Neural cell (in vitro differentiated cells): ENCODE results near the gene SPRYD7.

Experiments used
- EP300 ChIP-seq: fragments of 450-650 bp; conservative IDR thresholded peaks from 2 replicates; pipeline ENCODE4 v1.6.1; 2014; ENCODE audit warnings: antibody characterized with exemption, mild to moderate bottlenecking, moderate library complexity; ENCODE audit not compliant: poor library complexity, severe bottlenecking
- EZH2 ChIP-seq: fragments of 200-600, 300-800 bp; shearing (Covaris generic), sonication (generic); IDR thresholded peaks from 2 replicates; pipeline ENCODE4 v1.6.1; 2014; ENCODE audit warnings: antibody characterized with exemption, low read length, borderline replicate concordance, mild to moderate bottlenecking; ENCODE audit not compliant: insufficient read depth, poor library complexity, severe bottlenecking
- MXI1 ChIP-seq: fragments of 450-650 bp; conservative IDR thresholded peaks from 2 replicates; pipeline ENCODE4 v1.6.1; 2014; ENCODE audit warnings: antibody characterized with exemption, mild to moderate bottlenecking; ENCODE audit not compliant: poor library complexity, severe bottlenecking
- POLR2AphosphoS5 ChIP-seq: IDR thresholded peaks from 2 replicates; pipeline ENCODE4 v1.6.1; 2012
- RAD21 ChIP-seq: fragments of 450-650 bp; conservative IDR thresholded peaks from 2 replicates; pipeline ENCODE4 v1.6.1; 2014; ENCODE audit warnings: antibody characterized with exemption, mild to moderate bottlenecking, moderate library complexity
- REST ChIP-seq: IDR thresholded peaks from 2 replicates; pipeline ENCODE4 v1.6.1; 2012; ENCODE audit warnings: borderline replicate concordance
- SMC3 ChIP-seq: fragments of 450-650 bp; conservative IDR thresholded peaks from 2 replicates; pipeline ENCODE4 v1.6.1; 2014; ENCODE audit warnings: antibody characterized with exemption, mild to moderate bottlenecking, moderate library complexity; ENCODE audit not compliant: poor library complexity
- TAF1 ChIP-seq: IDR thresholded peaks from 2 replicates; pipeline ENCODE4 v1.6.1; 2012; ENCODE audit warnings: low read depth
- TF ChIP-seq, protein P1 (sequence below): fragments of 450-650 bp; IDR thresholded peaks from 2 replicates; pipeline ENCODE4 v1.5.1; 2014; ENCODE audit warnings: antibody characterized with exemption, mild to moderate bottlenecking, moderate library complexity; ENCODE audit not compliant: poor library complexity, severe bottlenecking

- TF ChIP-seq EZH2, result no peak
- TF ChIP-seq, protein P1, sequence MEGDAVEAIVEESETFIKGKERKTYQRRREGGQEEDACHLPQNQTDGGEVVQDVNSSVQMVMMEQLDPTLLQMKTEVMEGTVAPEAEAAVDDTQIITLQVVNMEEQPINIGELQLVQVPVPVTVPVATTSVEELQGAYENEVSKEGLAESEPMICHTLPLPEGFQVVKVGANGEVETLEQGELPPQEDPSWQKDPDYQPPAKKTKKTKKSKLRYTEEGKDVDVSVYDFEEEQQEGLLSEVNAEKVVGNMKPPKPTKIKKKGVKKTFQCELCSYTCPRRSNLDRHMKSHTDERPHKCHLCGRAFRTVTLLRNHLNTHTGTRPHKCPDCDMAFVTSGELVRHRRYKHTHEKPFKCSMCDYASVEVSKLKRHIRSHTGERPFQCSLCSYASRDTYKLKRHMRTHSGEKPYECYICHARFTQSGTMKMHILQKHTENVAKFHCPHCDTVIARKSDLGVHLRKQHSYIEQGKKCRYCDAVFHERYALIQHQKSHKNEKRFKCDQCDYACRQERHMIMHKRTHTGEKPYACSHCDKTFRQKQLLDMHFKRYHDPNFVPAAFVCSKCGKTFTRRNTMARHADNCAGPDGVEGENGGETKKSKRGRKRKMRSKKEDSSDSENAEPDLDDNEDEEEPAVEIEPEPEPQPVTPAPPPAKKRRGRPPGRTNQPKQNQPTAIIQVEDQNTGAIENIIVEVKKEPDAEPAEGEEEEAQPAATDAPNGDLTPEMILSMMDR, result no peak
- TF ChIP-seq TAF1, result no peak
- TF ChIP-seq SMC3, result no peak
- no peak for TF ChIP-seq REST
- no peak for TF ChIP-seq POLR2AphosphoS5
- no peak for TF ChIP-seq EP300
- TF ChIP-seq MXI1, result no peak
- TF ChIP-seq RAD21, result no peak
Observed at GRCh38 chr13:49904729-49905456, 31.2 kb downstream of the SPRYD7 start.
